Urothelium cell line (cell line): ENCODE data around the gene ATG2B.
"Not testable (repeated sequence)": the region's sequence is repeated elsewhere in the genome, so short reads cannot be mapped to it uniquely, and the experiment has no call there.

ENCODE experiments used
- DNase-seq: peaks from one replicate; pipeline ENCODE4 v3.0.0; 2011; ENCODE audit warnings: low spot score, mixed read lengths
- FAIRE-seq: peaks from 2 replicates; lab custom pipeline; 2011; peaks lifted over from hg19 to GRCh38; lab: Jason Lieb, UNC

ATG2B gene

GRCh38 chr14:96383445-96383844 is 20.3 kb upstream of the ATG2B start:
- no peak for DNase-seq
- FAIRE-seq: no peak

- FAIRE-seq (no peak), DNase-seq (no peak)
These were observed 17.6 kb upstream of the ATG2B start for GRCh38 chr14:96380735-96381134.

- FAIRE-seq (no peak), DNase-seq (no peak)
These were observed 13.0 kb upstream of the ATG2B start for GRCh38 chr14:96376093-96376492.

GRCh38 chr14:96373538-96373937 is 10.4 kb upstream of the ATG2B start:
- FAIRE-seq: no peak
- no peak for DNase-seq

- no peak for DNase-seq
- no peak for FAIRE-seq
These were observed 7.4 kb upstream of the ATG2B start for GRCh38 chr14:96370528-96370927.

GRCh38 chr14:96368534-96368933 is 5.4 kb upstream of the ATG2B start:
- DNase-seq (no peak), FAIRE-seq (no peak)

- FAIRE-seq (no peak), DNase-seq (no peak)
These were observed 1.8 kb upstream of the ATG2B start for GRCh38 chr14:96364962-96365361.

GRCh38 chr14:96363751-96364336 is 703 bp upstream of the ATG2B start:
- FAIRE-seq: no peak
- DNase-seq: peak; percentile 12

- DNase-seq (peak; percentile 8), FAIRE-seq (no peak)
These were observed 823 bp downstream of the ATG2B start for GRCh38 chr14:96362071-96362964.

- no peak for DNase-seq
- no peak for FAIRE-seq
These were observed 3.2 kb downstream of the ATG2B start for GRCh38 chr14:96359959-96360358.

GRCh38 chr14:96357216-96357615 is 5.9 kb downstream of the ATG2B start:
- FAIRE-seq (no peak), DNase-seq (no peak)

GRCh38 chr14:96354246-96354645 is 8.9 kb downstream of the ATG2B start:
- FAIRE-seq (no peak), DNase-seq (no peak)

GRCh38 chr14:96352708-96353107 is 10.4 kb downstream of the ATG2B start:
- FAIRE-seq: no peak
- DNase-seq: no peak

- FAIRE-seq (no peak), DNase-seq (no peak)
These were observed 11.2 kb downstream of the ATG2B start for GRCh38 chr14:96351986-96352385.

GRCh38 chr14:96349286-96350075 is 13.7 kb downstream of the ATG2B start:
- DNase-seq: no peak
- FAIRE-seq: no peak

GRCh38 chr14:96347957-96348356 is 15.2 kb downstream of the ATG2B start:
- not testable (repeated sequence) for DNase-seq, FAIRE-seq

GRCh38 chr14:96345669-96346068 is 17.5 kb downstream of the ATG2B start:
- FAIRE-seq (no peak), DNase-seq (no peak)

GRCh38 chr14:96341323-96341722 is 21.8 kb downstream of the ATG2B start:
- DNase-seq (no peak), FAIRE-seq (no peak)

GRCh38 chr14:96338551-96338950 is 24.6 kb downstream of the ATG2B start:
- no peak for DNase-seq
- no peak for FAIRE-seq

- DNase-seq (no peak), FAIRE-seq (no peak)
These were observed 38.9 kb downstream of the ATG2B start for GRCh38 chr14:96324219-96324618.

- DNase-seq: no peak
- FAIRE-seq: no peak
These were observed 42.5 kb downstream of the ATG2B start for GRCh38 chr14:96320605-96321004.

- no peak for DNase-seq
- FAIRE-seq: no peak
These were observed 44.3 kb downstream of the ATG2B start for GRCh38 chr14:96318836-96319235.
